GM12801 (cell line): ENCODE data around the gene STIMATE.

Experiments
- TF ChIP-seq, protein P1 (sequence below): IDR thresholded peaks from one replicate; pipeline ENCODE4 v1.5.1; 2011; ENCODE audit warnings: control low read depth; ENCODE audit not compliant: insufficient read length; ENCODE audit errors: extremely low read depth

STIMATE gene

DNA sequence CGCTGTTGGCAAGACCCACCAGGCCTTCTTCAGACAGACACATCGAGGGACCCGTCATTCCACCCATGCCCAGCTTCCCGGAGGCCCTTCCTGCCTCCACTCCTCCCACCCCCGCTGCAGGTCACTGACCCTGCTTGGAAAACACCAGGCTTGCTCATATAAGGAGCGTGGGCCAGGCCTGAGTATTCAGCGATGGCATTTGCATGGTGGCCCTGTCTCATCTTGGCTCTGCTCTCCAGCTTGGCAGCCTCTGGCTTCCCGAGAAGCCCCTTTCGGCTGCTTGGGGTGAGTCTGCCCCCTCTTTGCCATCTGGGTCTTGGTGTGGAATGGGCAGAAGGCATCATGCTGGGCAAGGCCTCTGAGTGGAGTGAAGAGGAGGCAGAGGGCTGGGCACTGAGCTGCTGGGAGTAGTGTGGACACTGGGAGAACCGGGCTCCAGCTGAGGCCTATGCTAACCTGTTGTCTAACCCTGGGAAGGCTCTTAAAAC, 102.7 kb downstream of the STIMATE start, which contains the start of gene ITIH3:
TSS of gene ITIH3 (plus strand) at position 185 of the 488 bp plus-strand sequence. CDS start at position 193, 8 bp downstream.
- TF ChIP-seq, protein P1, sequence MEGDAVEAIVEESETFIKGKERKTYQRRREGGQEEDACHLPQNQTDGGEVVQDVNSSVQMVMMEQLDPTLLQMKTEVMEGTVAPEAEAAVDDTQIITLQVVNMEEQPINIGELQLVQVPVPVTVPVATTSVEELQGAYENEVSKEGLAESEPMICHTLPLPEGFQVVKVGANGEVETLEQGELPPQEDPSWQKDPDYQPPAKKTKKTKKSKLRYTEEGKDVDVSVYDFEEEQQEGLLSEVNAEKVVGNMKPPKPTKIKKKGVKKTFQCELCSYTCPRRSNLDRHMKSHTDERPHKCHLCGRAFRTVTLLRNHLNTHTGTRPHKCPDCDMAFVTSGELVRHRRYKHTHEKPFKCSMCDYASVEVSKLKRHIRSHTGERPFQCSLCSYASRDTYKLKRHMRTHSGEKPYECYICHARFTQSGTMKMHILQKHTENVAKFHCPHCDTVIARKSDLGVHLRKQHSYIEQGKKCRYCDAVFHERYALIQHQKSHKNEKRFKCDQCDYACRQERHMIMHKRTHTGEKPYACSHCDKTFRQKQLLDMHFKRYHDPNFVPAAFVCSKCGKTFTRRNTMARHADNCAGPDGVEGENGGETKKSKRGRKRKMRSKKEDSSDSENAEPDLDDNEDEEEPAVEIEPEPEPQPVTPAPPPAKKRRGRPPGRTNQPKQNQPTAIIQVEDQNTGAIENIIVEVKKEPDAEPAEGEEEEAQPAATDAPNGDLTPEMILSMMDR = no peak

DNA sequence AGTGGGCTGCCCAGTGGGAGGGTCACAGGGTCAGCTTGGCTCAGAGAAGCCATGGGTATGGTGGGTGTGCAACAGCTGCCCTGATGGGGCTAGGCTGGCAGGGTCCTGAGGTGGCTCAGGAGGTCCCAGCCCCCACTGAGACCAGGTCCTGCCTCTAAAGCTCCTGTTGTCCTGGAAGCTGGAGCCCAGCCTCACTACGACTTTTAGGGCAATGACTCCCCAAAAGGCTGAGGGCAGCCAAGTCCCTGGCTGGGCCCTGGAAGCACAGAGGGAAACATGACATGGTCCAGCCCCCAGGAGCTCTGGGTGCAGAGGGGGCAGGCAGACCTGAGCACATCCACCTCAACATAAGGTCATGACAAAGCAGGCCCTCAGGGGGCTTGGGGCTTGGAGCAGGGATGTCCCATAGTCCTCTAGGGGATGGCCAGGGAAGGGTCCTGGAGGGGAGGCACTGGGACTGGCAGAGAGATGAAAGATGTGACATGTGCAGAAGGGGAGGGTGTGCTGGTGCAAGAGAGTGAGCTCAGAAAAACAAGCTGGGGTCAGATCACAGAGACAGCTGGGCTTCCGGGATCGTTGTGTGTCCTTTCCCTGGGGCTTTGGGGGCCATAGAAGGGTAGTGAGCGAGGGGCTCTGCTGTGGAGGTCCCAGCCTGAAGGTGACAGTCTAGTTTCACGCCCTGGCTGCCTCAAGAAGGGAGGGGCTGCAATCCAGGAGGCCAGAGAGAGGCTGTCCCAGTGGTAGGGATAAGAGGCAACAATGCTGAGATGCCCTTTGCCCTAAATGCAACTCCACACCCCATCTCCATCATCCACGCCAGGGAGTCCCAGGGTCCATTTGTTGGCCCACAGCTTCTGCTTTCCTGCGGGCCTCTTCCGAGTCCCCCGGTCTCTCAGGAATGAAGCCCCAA, 103.4 kb downstream of the STIMATE start:
- TF ChIP-seq, protein P1 = no peak

DNA sequence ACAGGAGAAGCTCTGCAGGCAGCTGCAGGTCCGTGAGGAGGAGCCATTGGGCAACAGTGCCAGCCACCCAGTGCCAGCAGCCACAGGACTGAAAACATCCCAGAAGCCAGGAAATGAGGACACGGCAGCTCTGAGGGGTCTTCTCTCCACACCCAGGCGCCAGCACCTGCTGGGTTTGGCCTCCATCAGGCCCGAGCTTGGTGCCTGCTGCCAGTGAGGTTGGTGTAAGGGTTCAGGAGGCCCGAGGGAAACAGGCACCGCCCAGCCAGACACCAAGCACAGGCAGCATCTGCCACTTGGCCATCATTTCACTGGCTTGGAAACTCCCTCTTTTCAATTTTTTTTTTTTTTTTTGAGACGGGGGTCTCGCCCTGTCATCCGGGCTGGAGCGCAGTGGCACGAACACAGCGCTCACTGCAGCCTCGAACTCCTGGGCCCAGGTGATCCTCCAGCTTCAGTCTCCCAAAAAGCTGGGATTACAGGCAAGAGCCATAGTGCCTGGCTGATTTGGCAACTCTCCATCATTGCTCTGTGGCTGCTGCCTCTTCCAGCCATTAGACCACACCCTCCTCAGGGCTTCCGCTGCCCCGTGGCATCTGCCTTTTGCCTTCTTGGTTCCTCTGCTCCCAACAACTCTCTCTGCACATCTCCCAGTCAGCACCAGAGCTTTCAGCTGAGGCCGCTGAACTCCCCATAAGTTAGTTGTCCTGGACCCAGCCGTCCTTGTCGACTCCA, 104.2 kb downstream of the STIMATE start:
- TF ChIP-seq, protein P1 = no peak

DNA sequence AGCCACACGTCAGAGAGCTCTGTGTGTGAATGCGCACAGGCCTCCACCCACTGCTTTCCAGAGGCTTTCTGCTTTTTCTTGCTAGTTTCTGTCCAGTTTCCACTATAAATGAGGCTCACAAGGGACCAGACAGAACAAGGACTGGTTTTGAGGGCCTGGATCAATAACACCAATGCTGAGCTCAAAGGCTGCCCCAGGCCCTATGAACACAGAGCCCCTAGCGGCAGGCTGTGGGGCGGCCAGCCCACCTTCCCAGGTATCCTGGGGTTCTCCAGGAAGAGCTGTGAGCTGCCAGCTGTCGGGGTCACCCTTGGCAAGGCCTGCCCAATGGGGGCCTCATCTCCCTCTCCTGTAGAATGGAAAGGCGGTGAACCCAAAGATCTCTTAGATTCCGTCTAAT, 104.9 kb downstream of the STIMATE start:
- TF ChIP-seq, protein P1 = no peak

DNA sequence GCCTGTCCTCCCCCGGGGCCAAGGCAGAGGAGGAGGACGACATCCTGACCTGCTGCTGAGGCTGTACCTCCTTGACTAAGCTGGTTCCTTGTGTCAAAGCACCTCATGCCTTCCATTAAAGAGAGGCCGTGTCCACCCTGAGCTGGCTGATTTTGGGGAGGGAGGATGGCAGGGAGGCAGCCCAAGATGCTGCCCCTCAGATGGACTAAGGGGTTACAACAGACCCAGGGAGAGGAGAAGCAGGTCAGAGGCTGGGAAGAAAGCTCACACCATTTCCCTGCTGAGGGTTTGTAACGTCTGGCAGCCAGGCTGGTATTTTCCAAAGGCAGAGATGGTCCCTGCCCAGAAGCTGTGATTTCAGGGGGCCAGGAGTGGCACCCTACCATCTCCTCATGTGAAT, 105.4 kb downstream of the STIMATE start:
- TF ChIP-seq, protein P1 = no peak

DNA sequence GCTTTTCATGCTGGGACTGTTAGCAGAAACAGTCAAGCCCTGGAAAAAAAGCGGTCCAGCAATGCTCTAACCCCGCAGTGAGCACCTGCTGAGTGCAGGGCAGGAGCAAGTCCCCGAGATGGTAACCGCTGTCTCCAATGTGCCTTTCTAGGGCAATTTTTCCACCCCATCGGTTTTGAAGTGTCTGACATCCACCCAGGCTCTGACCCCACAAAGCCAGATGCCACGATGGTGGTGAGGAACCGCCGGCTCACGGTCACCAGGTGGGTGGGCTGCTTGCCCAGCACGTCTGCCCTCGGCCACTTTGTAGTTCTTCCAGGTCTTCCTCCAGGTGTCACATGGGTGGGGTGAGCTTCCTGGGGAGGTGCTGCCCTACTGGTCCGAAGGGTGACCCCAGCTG, 106.0 kb downstream of the STIMATE start:
- TF ChIP-seq, protein P1 = no peak

DNA sequence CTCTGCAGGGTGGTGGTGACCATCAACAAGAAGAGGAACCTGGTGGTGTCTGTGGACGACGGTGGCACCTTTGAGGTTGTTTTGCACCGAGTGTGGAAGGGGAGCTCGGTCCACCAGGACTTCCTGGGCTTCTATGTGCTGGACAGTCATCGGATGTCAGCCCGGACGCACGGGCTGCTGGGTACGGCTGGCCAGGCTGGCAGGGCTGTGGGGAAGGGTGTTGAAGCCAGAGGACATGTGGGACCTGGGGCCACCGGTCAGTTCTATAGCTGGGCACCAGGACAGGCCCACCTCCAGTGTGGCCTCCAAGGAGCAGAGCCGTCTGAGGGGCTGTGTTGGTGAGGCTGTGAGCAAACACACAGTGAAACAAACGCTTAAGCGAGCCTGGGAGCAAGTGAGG, 106.6 kb downstream of the STIMATE start:
- TF ChIP-seq, protein P1 = no peak
